HG03066 (cell line): Measurements from ENCODE around the gene KLRC4.
A peak's percentile ranks its signal among the peaks of the same experiment; 100 is the strongest.
"Not testable (repeated sequence)": the region's sequence is repeated elsewhere in the genome, so short reads cannot be mapped to it uniquely, and the experiment has no call there.

Experiments used
- ATAC-seq: cut with Tn5 transposase; IDR thresholded peaks from one replicate; pipeline ENCODE4 v1.9.1; 2021; ENCODE audit warnings: low read depth; ENCODE audit not compliant: unreplicated experiment

The KLRC4 gene

DNA sequence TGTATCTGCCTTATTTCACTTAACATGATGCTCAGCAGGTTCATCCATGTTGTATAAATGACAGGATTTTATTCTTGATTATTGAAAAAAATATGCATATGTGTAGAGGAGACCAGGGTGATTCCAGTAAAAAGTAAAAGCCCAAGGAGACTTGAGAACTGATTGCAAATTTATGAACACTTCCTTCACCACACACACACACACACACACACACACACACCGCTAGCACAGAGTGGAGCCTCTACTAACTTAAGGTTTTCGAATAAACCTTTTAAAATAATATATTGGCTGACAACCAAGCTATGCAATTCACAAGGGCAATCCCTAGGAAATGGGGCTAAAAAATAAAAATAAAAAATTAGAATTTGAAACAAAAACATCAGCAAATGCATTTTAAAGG is 11.4 kb downstream of the KLRC4 start:
- ATAC-seq = no peak

DNA sequence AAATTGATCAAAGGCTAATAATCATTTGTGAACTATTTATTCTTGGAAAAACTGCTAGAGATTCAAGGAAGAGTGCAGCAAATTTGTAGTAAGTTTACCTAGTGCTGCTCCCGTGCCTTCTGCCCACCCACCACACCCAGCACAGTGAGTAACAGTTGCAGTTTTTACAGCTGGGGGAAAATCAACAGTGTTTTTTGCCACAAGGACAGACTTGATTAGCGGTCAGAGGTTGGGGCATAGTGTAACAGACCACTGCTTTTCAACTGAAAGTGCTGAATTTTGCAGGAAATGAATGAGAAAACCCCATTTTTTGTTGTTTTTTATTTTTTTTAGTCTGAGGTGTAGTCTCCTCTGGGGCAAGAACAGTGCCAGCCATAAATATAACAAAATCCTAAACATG is 12.3 kb downstream of the KLRC4 start:
- no peak for ATAC-seq

DNA sequence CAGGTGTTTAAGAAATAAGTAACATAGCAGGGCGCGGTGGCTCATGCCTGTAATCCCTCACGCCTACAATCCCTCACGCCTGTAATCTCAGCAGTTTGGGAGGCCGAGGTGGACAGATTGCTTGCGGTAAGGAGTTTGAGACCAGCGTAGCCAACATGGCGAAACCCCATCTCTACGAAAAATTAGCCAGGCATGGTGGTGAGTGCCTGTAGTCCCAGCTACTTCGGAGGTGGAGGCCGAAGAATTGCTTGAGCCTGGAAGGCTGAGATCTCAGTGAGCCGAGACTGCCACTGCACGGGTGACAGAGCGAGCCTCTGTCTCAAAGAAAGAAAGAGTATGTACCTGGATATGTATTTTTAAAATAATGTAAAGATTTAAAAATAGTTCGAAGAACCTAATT is 13.4 kb downstream of the KLRC4 start:
- not testable (repeated sequence) for ATAC-seq

DNA sequence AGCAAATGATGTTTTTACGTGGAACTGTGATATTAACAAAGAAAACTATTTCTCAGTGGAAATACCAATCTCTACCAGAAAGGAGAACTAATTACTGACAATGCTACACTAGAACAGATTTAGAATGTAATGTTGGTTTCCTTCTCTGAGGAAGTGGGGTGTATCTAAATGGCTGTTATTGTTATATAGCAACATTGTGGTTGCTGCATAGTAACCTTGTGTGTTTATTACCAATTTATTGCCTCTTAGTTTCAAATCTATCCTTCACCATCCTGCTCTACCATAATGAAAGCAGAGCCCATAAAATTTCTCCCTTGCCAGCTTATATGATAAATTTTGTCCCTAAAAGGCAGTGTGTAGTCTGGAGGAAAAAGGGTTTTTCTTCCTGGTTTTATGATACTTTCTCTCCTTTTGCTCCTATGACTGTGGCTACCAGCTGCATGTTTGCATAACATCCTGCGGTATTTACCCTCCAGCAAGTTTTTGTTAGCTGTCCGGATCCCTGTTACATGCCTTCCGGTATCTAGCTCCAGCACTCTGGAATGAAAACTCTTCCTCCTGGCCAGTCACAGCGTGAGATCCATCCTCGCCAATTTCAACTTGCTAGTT is 14.1 kb downstream of the KLRC4 start:
- peak; percentile 51 for ATAC-seq

DNA sequence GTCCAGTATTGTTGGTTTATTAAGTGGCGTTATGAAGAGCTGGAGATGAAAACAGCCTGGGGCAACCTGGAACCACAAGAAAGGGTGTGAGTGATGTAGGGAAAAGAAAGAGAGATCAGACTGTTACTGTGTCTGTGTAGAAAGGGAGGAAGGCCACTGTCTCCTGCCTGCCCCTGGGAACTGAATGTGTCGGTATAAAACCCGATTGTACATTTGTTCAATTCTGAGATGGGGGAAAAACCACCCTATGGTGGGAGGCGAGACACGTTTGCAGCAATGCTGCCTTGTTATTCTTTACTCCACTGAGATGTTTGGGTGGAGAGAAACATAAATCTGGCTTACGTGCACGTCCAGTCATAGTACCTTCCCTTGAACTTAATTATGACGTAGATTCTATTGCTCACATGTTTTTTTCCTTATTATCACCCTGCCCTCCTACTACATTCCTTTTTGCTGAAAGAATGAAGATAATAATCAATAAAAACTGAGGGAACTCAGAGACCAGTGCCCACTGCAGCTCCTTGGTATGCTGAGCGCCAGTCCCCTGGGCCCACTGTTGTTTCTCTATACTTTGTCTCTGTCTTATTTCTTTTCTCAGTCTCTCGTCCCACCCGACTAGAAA is 14.9 kb downstream of the KLRC4 start:
- not testable (repeated sequence) for ATAC-seq

DNA sequence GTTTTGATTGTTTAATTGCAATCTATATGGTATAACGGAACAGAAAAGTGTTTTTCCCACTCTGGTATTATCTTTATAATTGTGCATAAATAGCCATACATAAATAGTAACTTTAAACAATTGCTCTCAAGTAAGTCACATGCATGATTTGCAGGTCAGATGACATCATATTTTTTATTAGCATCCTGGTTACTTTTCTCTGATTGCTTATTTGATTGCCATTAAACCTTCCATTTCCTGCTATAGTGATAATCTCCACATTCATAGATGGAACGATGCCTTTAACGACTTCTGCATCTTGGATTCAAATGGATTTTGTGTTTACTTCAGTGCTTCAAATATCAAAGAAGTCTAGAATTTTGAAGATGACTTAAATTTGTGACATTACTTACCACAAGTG is 16.3 kb downstream of the KLRC4 start:
- no peak for ATAC-seq

DNA sequence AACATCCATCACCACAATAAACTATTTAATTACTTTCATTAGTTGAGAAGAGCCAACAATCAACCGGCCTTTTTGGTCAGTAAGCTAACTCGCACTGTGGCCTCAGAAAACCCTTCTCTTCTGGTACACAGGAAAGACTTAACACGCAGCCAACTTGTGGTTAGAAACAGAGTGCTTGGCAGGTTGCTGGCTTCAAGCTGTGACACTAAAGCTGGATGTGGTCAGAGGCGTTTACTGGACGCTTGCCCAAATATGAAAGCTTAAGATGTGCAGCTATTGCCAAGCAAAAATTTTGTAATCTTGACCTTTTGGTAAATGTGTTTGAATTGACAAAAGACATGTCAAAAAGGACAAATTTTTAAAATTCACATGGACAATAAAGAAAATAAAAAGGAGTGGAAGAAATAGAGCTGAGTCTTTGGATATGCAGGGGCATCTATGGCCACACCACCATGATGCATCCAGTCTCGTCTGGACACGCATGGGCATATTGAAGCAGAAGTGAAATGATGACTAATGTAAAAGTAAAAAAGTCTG is 17.1 kb downstream of the KLRC4 start:
- ATAC-seq = peak; percentile 78

DNA sequence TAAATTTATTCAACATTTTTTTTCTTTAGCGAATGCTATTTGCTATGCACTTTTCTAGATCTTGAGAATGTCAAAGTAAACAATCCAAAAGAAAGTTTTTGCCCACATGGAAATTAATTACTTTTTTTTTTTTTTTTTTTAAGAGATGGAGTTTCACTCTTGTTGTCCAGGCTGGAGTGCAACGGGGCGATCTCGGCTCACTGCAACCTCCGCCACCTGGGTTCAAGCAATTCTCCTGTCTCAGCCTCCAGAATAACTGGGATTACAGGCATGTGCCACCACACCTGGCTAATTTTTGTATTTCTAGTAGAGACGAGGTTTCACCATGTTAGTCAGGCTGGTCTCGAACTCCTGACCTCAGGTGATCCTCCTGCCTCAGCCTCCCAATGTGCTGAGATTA is 18.6 kb downstream of the KLRC4 start:
- ATAC-seq = not testable (repeated sequence)

DNA sequence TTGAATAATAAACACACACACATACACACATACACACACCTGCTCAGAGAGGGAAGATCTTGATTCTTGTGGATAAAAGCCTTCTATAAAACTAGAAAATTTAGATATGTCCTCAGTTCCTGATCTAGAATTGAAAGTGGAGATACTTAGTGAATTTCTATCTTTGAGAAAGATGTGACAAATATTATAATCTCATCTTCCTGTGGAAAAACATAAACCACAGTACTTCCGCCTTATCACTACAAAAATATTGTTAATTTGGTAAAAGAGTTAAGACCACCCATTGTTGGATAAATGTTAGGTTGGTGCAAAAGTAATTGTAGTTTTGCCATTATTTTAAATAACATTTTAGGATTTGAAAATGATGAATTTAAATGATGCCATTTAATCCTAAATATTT is 19.7 kb downstream of the KLRC4 start, which contains the start of gene KLRK1:
Gene KLRK1, minus strand, starts transcription at position 138 of the 400 bp plus-strand sequence. CDS start 1,231 bp downstream, outside the sequence.
- ATAC-seq = no peak

DNA sequence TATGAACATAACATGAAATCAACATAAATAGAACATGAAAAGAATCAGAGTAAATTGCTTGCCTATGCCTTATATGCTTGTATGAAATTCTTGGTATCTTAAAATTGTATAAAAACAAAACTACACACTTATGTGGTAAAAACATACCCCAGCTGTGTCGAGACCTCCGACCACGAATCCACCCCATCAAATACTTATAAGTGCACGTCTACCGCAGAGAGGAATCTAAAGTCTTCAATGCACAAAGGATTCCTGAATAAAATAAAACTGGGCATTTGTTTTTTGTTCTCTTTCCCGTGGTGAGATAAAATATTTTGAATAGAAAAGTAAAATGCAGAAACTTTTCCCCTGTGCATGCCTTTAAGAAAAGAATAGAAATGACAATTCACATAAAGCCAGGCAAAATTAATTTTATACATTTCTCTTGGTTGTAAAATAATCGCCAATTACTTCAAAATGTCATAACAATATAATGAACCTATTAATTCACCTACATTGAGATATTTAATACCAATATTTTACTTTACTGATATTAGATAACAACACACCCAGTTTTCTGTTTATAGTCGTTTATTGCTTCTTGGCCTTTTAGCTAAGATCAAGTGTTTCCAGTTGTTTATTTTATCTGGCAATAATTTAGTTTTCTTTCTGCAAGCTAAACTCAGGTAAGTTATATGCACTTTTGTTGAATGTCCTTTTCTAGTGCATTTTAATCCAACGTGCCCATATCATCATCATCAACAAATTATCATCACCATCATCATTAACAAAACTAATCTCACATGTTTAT is 20.7 kb downstream of the KLRC4 start:
- no peak for ATAC-seq

DNA sequence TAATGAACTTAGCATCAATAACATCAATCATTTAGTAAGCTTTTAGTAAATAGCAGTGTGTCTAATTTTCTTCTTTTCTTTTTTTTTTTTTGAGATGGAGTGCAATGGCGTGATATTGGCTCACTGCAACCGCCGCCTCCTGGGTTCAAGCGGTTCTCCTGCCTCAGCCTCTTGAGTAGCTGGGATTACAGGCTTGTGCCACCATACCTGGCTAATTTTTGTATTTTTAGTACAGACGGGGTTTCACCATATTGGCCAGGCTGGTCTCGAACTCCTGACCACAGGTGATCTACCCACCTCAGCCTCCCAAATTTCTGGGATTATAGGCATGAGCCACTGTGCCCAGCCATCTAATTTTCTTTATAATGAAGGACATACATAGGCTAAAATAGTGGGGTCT is 22.1 kb downstream of the KLRC4 start:
- ATAC-seq = not testable (repeated sequence)

DNA sequence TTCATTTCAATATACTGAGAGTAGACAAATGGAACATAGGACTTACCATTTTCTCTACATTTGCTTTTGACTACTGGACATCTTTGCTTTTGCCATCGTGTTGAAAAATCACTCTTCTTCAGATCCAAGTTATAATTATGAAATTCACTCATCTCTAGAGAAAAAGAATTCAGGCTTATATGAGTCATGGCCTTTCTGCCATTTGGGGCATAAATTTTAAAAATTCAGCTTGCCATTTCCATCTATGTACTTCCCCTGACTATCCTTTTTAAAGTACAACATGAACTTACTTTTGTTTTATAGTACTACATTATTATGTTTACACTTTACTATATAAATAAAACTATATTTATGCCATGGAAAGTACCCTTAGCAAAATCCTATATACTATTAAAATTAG is 22.7 kb downstream of the KLRC4 start:
- no peak for ATAC-seq

DNA sequence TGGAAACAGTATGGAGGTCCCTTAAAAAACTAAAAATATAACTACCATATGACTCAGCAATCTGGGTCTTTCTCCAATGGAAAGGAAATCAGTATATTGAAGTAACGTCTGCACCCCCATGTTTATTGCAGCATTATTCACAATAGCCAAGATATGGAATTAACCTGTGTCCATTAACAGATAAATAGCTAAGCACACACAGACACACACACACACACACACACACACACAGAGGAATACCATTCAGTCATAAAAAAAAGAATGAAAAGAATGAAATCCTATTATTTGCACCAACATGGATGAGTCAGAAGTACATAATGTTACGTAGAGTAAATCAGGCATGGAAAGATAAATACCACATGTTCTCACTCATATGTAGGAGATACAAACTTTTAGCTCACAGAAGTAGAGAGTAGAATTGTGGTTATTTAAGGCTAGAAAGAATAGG is 24.4 kb downstream of the KLRC4 start:
- ATAC-seq = no peak

DNA sequence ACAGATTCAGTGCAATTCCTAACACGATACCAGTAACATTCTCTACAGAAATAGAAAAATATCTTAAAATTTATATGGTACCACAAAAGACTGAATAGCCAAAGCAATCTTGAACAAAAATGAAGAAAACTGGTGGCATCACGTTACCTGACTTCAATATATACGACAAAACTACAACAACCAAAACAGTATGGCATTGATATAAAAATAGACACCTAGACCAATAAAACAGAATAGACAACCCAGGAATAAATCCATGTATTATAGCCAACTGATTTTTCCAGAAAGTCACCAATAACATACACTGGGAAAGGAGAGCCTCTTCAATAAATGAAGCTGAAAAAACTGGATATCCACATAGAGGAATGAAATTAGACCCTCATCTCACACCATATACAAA is 25.4 kb downstream of the KLRC4 start:
- ATAC-seq = no peak

DNA sequence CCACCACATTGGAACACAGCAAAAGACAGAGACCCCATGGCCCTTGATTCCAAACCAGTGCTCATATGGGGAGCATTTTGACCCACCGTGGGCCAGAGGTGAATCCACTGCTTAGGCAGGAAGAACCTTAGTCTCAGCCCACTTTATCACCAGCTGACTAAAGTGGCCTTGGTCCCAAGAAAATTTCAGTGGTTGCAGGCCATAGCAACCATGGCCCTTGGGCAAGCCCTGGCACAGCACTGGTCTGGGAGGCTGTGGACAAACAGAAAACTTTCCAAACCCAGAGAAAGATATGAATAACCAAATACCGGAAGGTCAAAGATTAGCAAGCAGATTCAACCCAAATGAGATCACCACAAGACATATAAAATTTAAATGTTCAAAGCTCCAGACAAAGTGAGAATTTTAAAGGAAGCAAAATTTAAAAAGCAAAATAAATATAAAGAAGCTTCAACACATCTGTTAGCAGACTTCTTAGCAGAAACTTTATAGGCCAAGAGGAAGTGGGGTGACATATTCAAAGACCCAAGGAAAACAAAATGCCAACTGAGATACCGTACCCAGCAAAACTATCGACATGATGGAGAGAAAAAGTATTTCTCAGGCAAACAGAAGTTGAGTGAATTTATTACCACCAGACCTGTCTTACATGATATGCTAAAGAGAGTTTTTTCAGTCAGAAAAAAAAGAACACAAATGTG is 27.5 kb downstream of the KLRC4 start:
- no peak for ATAC-seq

DNA sequence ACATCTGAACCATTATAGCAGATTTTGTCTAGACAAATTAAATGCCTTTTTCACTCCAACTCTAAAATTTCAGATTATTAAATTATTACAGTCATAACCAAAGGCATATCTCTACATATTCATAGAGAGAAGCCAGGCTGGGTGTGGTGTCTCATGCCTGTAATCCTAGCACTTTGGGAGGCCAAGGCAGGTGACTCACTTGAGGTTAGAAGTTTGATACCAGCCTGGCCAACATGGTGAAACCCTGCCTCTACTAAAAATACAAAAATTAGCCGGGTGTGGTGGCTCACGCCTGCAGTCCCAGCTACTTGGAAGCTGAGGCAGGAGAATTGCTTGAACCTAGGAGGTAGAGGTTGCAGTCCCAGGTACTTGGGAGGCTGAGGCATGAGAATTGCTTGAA is 30.8 kb downstream of the KLRC4 start:
- not testable (repeated sequence) for ATAC-seq

DNA sequence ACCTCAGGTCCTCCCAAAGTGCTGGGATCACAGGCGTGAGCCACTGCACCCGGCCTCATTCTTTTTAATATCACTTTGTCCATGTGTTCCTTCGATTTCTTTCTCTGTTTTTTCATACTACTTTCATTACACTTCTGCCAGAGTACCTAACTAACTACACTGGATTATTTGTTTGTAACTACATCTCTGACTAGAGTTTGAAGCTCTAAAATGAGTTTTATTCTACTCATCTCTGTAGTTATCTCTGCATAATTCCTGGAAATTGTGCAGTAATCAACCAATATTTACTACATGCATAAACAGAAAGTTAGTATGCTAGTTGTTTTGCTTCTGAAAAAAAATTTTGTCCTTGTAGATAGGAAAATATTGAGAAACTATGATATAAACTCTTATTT is 34.9 kb downstream of the KLRC4 start:
- no peak for ATAC-seq

DNA sequence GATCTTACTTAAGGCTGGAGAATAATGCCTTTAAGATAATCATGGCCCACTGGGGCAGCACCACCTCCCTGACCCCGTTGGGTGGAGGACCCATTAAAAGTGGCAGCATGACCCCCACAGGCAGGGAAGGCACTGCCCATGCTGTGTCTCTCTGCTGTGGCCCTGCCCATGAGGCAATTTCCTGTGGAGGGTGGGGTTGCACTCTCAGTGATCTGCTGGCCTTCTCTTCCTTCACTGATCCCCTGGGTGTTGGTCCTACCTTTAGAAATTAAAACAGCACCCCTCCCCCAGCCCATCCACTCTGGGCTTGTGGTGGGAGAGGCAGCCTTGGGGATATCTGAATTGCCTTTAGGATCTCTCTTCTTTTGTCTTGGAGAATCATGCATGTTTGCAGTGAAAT is 37.0 kb downstream of the KLRC4 start:
- ATAC-seq = no peak

DNA sequence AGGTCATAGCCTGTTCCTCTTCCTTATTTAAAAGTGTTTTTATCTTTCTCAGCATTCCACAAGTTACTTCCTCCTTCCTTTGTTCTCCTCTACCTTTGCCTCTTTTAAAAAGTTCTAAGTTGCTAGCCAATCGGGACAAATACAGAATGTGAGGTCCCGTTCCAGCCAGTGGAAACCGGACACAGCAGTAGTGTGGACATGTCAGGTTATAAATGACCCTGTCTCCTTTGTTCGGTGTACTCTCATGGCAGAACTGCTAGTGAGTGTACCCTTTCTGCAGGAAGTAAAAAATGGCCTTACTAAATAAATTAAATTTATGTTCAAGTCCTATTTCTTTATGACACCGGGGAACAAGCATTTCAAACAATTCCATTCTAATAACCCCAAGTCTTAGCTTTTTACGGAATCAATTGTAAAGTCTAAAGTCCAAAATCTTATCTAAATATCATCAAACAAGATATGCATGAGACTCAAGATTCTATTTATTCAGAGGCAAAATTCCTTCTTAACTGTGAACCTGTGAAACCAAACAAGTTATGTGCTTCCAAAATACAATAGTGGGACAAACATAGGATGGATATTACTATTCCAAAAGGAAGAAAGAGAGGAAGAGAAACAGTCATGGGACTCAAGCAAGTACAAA is 37.5 kb downstream of the KLRC4 start:
- ATAC-seq = not testable (repeated sequence)
